G401 (cell line): ENCODE measurements around the gene HSD17B13. TPM values are rescaled to one million over a fixed set of nuclear protein-coding genes. Genes with fewer than 3 reads are reported as not detected.
A peak's percentile ranks its signal among the peaks of the same experiment; 100 is the strongest.

Experiments
- DNase-seq: peaks from one replicate; pipeline ENCODE4 v3.0.0-alpha.2; 2015; ENCODE audit warnings: low spot score
- in situ Hi-C: cut with HindIII; loops from 2 replicates; pipeline ENCODE4 v1.10.0; 2016; ENCODE audit warnings: low sequenced_read_pairs, mixed read lengths
- total RNA-seq: library from RNA; depleted of rRNA; stranded (reverse); fragments of >200 nt; shearing (Covaris generic); gene quantifications from 2 replicates; pipeline ENCODE4 v1.2.3, GENCODE V29; 2014; rRNA removed

HSD17B13 gene
- total RNA-seq, 1 experiment from 2014 or later: not detected

DNA sequence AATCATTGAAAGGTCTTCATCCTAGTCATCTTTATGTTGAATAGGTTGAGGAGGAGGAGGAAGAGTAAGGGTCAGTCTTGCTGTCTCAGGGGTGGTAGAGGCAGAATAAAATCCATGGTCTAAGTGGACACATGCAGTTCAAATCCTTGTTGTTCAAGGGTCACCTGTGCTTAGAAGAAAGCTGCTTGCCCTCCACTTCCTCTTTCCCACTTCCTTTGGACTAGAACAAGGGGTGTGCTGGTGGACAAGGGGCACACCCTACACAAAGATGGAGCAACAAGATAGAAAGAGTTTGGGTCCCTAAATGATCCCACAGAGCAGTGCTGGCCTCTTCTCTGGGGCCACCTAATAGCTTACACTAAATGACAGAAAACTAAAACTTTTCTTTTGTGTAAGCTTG, 47.9 kb downstream of the HSD17B13 start:
- DNase-seq: no peak
- in situ Hi-C loops: no loop called here

DNA sequence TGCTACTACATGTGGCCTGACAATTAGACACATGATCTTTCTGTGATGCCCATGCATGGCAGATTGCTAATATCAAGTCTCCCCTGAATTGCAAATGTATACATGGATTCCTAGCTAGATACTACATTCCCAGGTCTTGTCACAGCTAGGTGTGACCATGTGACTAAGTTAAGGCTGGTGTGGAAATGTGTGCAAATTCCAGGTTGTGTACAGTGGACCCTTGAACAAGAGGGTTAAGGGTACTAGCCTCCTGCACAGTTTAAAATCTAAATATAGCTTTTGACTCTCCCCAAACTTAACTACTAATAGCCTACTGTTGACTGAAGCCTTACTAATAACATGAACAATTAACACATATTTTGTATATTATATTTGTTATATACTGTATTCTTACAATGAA, 48.4 kb downstream of the HSD17B13 start:
- DNase-seq: no peak
- in situ Hi-C loops: no loop called here

DNA sequence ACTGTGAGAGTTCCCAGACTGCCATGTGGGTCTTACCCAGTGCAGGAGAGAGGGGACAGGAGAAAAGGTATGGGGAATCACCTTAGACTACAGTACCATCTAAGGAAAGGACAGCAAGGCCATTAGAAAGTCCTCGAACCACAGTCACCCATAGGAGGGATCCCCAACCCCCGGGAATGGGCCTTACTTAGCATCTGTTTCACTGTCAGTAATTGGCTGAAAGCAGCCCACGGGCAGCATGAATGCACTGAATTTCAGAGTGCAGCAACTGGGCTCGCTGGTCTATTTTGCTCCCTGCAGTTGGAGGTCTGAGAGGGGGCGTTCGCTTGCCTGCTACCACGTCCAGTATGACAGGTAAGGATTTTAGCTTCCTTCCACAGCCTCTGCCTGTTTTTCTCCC, 51.9 kb downstream of the HSD17B13 start:
- in situ Hi-C loops: no loop called here
- DNase-seq: no peak

DNA sequence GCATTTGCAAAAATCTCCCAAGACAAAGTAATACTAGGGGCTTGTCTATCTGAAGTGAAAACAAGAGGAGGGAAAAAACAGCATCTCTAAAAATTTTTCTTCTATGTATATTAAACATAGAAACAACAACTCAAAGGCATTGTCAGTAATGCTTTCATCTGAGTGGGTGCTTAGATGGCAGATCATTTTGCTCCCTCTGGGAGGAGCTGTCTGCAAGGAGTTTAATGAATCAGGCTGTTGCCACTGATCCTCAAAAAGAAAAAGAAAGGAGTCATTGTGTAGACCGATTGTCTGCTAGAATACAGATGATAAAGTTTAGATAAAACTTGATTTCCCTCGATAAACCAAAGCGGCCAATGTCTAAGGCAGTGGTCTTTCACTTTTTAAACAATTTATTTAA, 52.5 kb downstream of the HSD17B13 start:
- peak; percentile 10 for DNase-seq
- in situ Hi-C loops: no loop called here

DNA sequence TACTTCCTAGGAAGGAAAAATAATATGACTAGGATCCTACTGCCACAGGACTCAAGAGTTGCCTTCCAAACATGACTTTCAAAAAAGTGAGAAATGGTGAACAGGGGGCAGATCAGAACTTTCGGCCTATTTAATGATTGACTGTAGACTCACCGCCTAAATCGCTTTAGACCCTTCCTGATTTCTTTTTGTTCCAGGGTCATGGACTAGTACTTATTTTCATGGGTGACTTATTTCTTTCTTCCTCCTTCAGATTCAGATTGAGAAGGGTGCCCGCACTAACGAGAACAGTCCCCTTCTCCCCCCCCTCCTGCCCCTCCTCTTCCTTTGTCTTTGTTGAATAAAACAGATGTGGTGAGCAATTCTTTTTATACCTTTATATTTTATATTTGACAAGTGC, 54.3 kb downstream of the HSD17B13 start:
- DNase-seq: no peak
- in situ Hi-C loops: no loop called here

DNA sequence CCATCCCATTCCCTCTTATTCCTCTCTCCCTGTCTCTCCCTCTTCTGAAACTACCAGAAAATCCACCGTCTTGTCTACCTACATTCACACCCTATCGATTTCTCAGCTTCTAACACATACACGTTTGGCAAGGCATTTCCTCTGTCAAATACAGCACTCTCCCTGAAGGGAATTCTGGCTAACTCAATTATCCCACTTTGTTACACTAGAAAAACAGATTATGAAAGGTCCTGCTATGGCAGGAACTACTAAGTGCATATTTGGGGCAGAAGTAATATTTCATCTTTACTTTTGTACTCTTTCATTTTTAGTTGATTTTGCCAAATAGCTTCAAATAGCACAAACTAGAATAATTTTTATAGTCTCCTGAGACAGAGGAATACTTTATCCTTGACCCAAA, 55.7 kb downstream of the HSD17B13 start:
- in situ Hi-C loops: no loop called here
- no peak for DNase-seq

DNA sequence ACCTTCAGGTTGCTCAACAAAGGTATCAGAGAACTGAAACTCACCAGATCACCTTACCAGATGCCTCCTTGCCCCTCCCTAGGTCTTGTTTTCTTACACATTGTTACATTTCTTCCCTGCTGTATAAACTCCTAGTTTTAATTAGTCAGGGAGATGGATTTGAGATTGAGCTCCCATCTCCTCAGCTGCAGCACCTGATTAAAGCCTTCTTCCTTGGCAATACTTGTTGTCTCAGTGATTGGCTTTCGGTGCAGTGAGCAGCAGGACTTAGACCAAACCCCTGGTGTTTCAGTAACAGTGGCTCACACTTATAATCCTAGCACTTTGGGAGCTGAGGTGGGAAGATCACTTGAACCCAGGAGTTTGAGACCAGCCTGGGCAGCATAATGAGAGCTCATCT, 59.8 kb downstream of the HSD17B13 start:
- DNase-seq: no peak
- in situ Hi-C loops: no loop called here

DNA sequence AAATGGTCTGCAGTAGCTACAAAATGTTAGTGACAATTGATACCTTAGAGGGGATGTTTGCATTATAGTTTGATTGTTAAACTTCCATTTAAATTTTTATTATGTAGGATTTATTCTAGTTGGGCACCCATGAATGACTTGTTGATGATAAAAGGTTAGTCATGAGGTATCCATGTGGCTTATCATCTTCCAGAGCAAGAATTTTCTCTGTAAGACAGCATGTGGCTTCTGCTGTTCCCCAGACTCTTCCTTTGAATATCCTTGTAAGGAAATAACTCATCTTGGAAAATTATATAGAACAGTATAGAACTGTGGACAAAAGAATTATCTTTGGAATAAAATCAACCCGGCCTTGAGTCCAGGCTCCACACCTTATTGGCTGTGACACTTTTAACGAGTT, 62.2 kb downstream of the HSD17B13 start:
- in situ Hi-C loops: no loop called here

DNA sequence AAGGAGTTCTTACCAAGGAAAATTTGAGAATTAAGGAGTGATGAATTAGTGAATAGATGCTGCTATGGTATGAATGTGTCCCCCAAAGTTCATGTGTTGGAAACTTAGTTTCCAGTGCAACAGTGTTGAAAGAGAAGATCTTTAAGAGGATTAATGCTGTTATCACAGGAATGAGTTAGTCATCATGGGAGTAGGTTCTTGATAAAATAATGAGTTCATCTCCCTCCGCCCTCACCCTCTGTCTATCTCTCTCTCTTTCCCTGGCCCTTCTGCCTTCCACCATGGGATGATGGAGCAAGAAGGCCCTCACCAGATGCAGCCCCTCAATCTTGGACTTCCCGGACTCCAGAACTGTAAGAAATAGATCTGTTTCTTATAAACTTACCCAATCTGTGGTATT, 64.0 kb downstream of the HSD17B13 start:
- in situ Hi-C loops: no loop called here

More for the DNA sequence above, 62.2 kb downstream of the HSD17B13 start:
- no peak for DNase-seq

DNA sequence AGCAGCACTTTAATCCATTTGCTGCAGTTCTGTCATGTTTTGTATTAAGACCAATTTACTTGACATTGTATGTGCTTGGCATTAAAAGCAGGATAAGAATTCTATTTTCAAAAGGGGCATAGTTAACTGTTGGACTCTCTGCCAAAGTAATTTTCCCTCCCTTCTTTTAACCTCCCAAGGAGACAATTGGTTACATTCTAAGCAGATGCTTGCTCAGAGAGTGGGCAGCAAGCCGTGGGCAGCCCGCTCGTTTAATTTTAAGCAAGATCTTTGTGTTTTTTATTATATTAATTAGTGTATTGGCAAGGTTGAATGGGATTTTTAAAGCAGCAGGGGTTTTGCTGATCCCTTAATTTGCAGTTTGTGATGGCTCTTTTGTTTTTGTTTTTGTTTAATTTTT, 65.2 kb downstream of the HSD17B13 start:
- DNase-seq: peak; percentile 22
- in situ Hi-C loops: no loop called here

More for the DNA sequence above, 64.0 kb downstream of the HSD17B13 start:
- no peak for DNase-seq

DNA sequence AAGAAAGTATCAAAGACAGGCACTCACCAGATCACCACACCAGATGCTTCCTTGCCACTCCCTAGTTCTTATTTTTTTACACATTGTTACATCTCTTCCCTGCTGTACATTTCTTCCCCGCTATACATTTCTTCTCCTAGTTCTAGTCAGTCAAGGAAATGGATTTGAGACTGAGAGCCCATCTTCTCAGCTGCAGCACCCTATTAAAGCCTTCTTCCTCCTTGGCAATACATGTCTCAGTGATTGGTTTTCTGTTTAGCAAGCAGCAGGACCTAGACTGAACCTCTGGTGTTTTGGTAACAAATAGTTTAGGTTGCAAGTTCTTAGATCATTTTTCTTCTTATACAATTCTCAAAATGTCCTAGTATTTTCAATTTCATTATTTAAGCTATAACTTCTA, 66.9 kb downstream of the HSD17B13 start:
- in situ Hi-C loops: no loop called here
- no peak for DNase-seq

Other genes with a start within 250 kb of the HSD17B13 start
- gene KLHL8, start 102.3 kb downstream of the HSD17B13 start, total RNA-seq: 8.3 and 13.4 TPM in 2 replicates
- gene HSD17B11, start 68.3 kb upstream of the HSD17B13 start, total RNA-seq: 13.7 and 25.9 TPM in 2 replicates
- 36.6 and 40.8 TPM in 2 replicates for gene NUDT9, start 99.7 kb upstream of the HSD17B13 start, total RNA-seq
- not detected in 2 replicates for gene SPARCL1, start 206.5 kb upstream of the HSD17B13 start, total RNA-seq